ENCODE results near the gene GAS6.

GAS6 gene

GRCh38 chr13:113888701-113889330, 24.9 kb upstream of the GAS6 start:
- H3K9me3 ChIP-seq (ENCODE audit: insufficient read depth, low read length) = no peaks in the 10 kb centered on the region
- H3K27me3 ChIP-seq (ENCODE audit: low read depth, low read length) = peaks cover 52% of the 10 kb centered on the region
- H3K36me3 ChIP-seq (replicated peaks; ENCODE audit: low read depth, low read length) = no peaks in the 10 kb centered on the region
- H2AFZ ChIP-seq (ENCODE audit: low read depth, low read length) = no peak overlapping the region
- no peak overlapping the region for H3K27ac ChIP-seq (ENCODE audit: low read length)
- no peak for TF ChIP-seq EZH2phosphoT487 (IDR thresholded peaks at IDR 0.05; ENCODE audit: low read depth)
- no peak for TF ChIP-seq CTCF (IDR thresholded peaks at IDR 0.05; ENCODE audit: low read depth, low read length)
- H3K4me2 ChIP-seq (ENCODE audit: low read length) = no peak overlapping the region
- no peaks in the 10 kb centered on the region for H3K4me1 ChIP-seq (ENCODE audit: low read length)
- no peak overlapping the region for H3K9ac ChIP-seq (ENCODE audit: low read length)
- no peaks in the 10 kb centered on the region for H4K20me1 ChIP-seq (ENCODE audit: insufficient read depth, low read length)
- H3K79me2 ChIP-seq (ENCODE audit: low read length) = no peaks in the 10 kb centered on the region
- no peak overlapping the region for H3K4me3 ChIP-seq (ENCODE audit: low read length)

- Histone ChIP-seq H4K20me1 (ENCODE audit: insufficient read depth, low read length) (no peaks in the 10 kb centered on the region), H3K4me1 (ENCODE audit: low read length) (no peaks in the 10 kb centered on the region), H3K36me3 (replicated peaks; ENCODE audit: low read depth, low read length) (no peaks in the 10 kb centered on the region), H3K4me2 (ENCODE audit: low read length) (no peak overlapping the region), H3K4me3 (ENCODE audit: low read length) (no peak overlapping the region), H2AFZ (ENCODE audit: low read depth, low read length) (no peak overlapping the region), H3K27ac (ENCODE audit: low read length) (no peak overlapping the region), H3K9ac (ENCODE audit: low read length) (no peak overlapping the region), H3K79me2 (ENCODE audit: low read length) (no peaks in the 10 kb centered on the region), H3K27me3 (ENCODE audit: low read depth, low read length) (peaks cover 52% of the 10 kb centered on the region), H3K9me3 (ENCODE audit: insufficient read depth, low read length) (no peaks in the 10 kb centered on the region)
- TF ChIP-seq EZH2phosphoT487 (IDR thresholded peaks at IDR 0.05; ENCODE audit: low read depth) (no peak), CTCF (IDR thresholded peaks at IDR 0.05; ENCODE audit: low read depth, low read length) (no peak)
Measured at GRCh38 chr13:113887700-113888201, 23.9 kb upstream of the GAS6 start.

- H2AFZ ChIP-seq (ENCODE audit: low read depth, low read length) = no peak overlapping the region
- H3K9ac ChIP-seq (ENCODE audit: low read length) = no peak overlapping the region
- H3K27me3 ChIP-seq (ENCODE audit: low read depth, low read length) = peaks cover 47% of the 10 kb centered on the region
- TF ChIP-seq CTCF (IDR thresholded peaks at IDR 0.05; ENCODE audit: low read depth, low read length) (no peak), EZH2phosphoT487 (IDR thresholded peaks at IDR 0.05; ENCODE audit: low read depth) (no peak)
- no peak overlapping the region for H3K4me3 ChIP-seq (ENCODE audit: low read length)
- H3K9me3 ChIP-seq (ENCODE audit: insufficient read depth, low read length) = no peaks in the 10 kb centered on the region
- H3K4me2 ChIP-seq (ENCODE audit: low read length) = no peak overlapping the region
- H3K4me1 ChIP-seq (ENCODE audit: low read length) = no peaks in the 10 kb centered on the region
- no peak overlapping the region for H3K27ac ChIP-seq (ENCODE audit: low read length)
- no peaks in the 10 kb centered on the region for H4K20me1 ChIP-seq (ENCODE audit: insufficient read depth, low read length)
- no peaks in the 10 kb centered on the region for H3K79me2 ChIP-seq (ENCODE audit: low read length)
- no peaks in the 10 kb centered on the region for H3K36me3 ChIP-seq (replicated peaks; ENCODE audit: low read depth, low read length)
Measured at GRCh38 chr13:113886561-113887112, 22.8 kb upstream of the GAS6 start.

- Histone ChIP-seq H3K79me2 (ENCODE audit: low read length) (no peaks in the 10 kb centered on the region), H3K4me1 (ENCODE audit: low read length) (no peaks in the 10 kb centered on the region), H3K27me3 (ENCODE audit: low read depth, low read length) (peaks cover 41% of the 10 kb centered on the region), H3K9ac (ENCODE audit: low read length) (no peak overlapping the region), H3K9me3 (ENCODE audit: insufficient read depth, low read length) (no peaks in the 10 kb centered on the region), H4K20me1 (ENCODE audit: insufficient read depth, low read length) (no peaks in the 10 kb centered on the region), H3K27ac (ENCODE audit: low read length) (no peak overlapping the region), H3K36me3 (replicated peaks; ENCODE audit: low read depth, low read length) (no peaks in the 10 kb centered on the region), H3K4me2 (ENCODE audit: low read length) (no peak overlapping the region), H2AFZ (ENCODE audit: low read depth, low read length) (no peak overlapping the region), H3K4me3 (ENCODE audit: low read length) (no peak overlapping the region)
- TF ChIP-seq CTCF (IDR thresholded peaks at IDR 0.05; ENCODE audit: low read depth, low read length) = no peak
- TF ChIP-seq EZH2phosphoT487 (IDR thresholded peaks at IDR 0.05; ENCODE audit: low read depth) = no peak
Measured at GRCh38 chr13:113884821-113885220, 20.9 kb upstream of the GAS6 start.

Data from OCI-LY3 (cell line).